A549 (cell line): ENCODE data around the gene PDZD7. TPM values are rescaled to one million over a fixed set of nuclear protein-coding genes. Genes with fewer than 3 reads are reported as not detected.

Experiments
- ATAC-seq, 2 experiments: fragments of 200-7000 bp in 1 of 2; fragments of >200 bp in 1 of 2; cut with Nextera tagmentation in 1 of 2; cut with Tn5 transposase in 1 of 2; 3 replicates each; pipeline versions ENCODE4 v1.8.0 to v1.9.1; 2018 to 2020; ENCODE audit warnings: mild to moderate bottlenecking in 1 of 2, moderate library complexity in 1 of 2
- CTCF ChIA-PET: fragments of 300-600 bp; sonication (Branson Sonifier 250); formaldehyde crosslinking; extraction: SDS; loops from one replicate; lab custom pipeline; 2021; ENCODE audit warnings: antibody characterized with exemption, inconsistent platforms; lab: Yijun Ruan, JAX
- POLR2A ChIA-PET: fragments of 350-600 bp; formaldehyde crosslinking; extraction: SDS; loops from one replicate; lab custom pipeline; 2021; ENCODE audit warnings: antibody characterized with exemption, inconsistent platforms; lab: Yijun Ruan, JAX
- DNase-seq, 2 experiments: peaks; one replicate each; pipeline versions ENCODE4 v3.0.0 to v3.0.0-alpha.2; 2011 to 2016; ENCODE audit warnings: low read depth in 1 of 2, low spot score in 1 of 2
- FAIRE-seq: peaks from 2 replicates; lab custom pipeline; 2011; peaks lifted over from hg19 to GRCh38; lab: Jason Lieb, UNC
- H3K27ac ChIP-seq, 2 experiments: fragments of >200 bp; sonication (Bioruptor Twin); formaldehyde crosslinking; 3 replicates each; pipeline ENCODE4 v1.5.1; 2016 to 2017
- H3K4me1 ChIP-seq: fragments of >200 bp; sonication (Bioruptor Twin); formaldehyde crosslinking; 3 replicates; pipeline ENCODE4 v1.6.1; 2016
- H3K4me2 ChIP-seq: fragments of >200 bp; sonication (Bioruptor Twin); formaldehyde crosslinking; 3 replicates; pipeline ENCODE4 v1.6.1; 2016
- H3K4me3 ChIP-seq: fragments of >200 bp; sonication (Bioruptor Twin); formaldehyde crosslinking; 3 replicates; pipeline ENCODE4 v1.5.1; 2016
- H3K9me3 ChIP-seq: fragments of >200 bp; sonication (Bioruptor Twin); formaldehyde crosslinking; 3 replicates; pipeline ENCODE4 v1.6.1; 2016
- BHLHE40 ChIP-seq: IDR thresholded peaks from 2 replicates; pipeline ENCODE4 v1.6.1; 2012; ENCODE audit warnings: low read depth, low read length, inconsistent platforms
- EP300 ChIP-seq, 2 experiments: fragments of >200 bp; sonication (Bioruptor Twin); formaldehyde crosslinking; IDR thresholded peaks; 2 replicates in 1 of 2; 3 replicates in 1 of 2; pipeline ENCODE4 v1.6.1; 2016 to 2017
- ESRRA ChIP-seq: fragments of 150-350 bp; IDR thresholded peaks from 2 replicates; pipeline ENCODE4 v1.6.1; 2014; ENCODE audit warnings: mild to moderate bottlenecking, low read length, borderline replicate concordance
- FOSB ChIP-seq: fragments of 250-450 bp; sonication (Bioruptor Pico); IDR thresholded peaks from 2 replicates; pipeline ENCODE4 v1.5.0; 2020; ENCODE audit warnings: mild to moderate bottlenecking, moderate library complexity
- FOXS1 ChIP-seq: fragments of 250-450 bp; sonication (Bioruptor Pico); IDR thresholded peaks from 2 replicates; pipeline ENCODE4 v1.5.0; 2020; ENCODE audit warnings: mild to moderate bottlenecking, moderate library complexity
- HDAC2 ChIP-seq: fragments of 200-600 bp; sonication (generic); IDR thresholded peaks from 2 replicates; pipeline ENCODE4 v1.6.1; 2016
- HMGXB4 ChIP-seq: fragments of 250-450 bp; sonication (Bioruptor Pico); IDR thresholded peaks from 2 replicates; pipeline ENCODE4 v1.5.0; 2021; ENCODE audit warnings: mild to moderate bottlenecking, moderate library complexity, borderline replicate concordance
- HOXA7 ChIP-seq: fragments of 250-450 bp; sonication (Bioruptor Pico); IDR thresholded peaks from 2 replicates; pipeline ENCODE4 v1.5.0; 2020; ENCODE audit warnings: mild to moderate bottlenecking, moderate library complexity
- JUN ChIP-seq, 2 experiments: fragments of >200 bp; sonication (Bioruptor Twin); formaldehyde crosslinking; IDR thresholded peaks; 2 replicates in 1 of 2; 3 replicates in 1 of 2; pipeline ENCODE4 v1.6.1; 2016 to 2017
- KDM1A ChIP-seq: fragments of 200-600 bp; sonication (generic); IDR thresholded peaks from 2 replicates; pipeline ENCODE4 v1.6.1; 2016; ENCODE audit warnings: low read depth, mild to moderate bottlenecking
- KDM5A ChIP-seq: fragments of 200-600 bp; sonication (generic); IDR thresholded peaks from 2 replicates; pipeline ENCODE4 v1.6.1; 2016; ENCODE audit warnings: antibody characterized with exemption, mild to moderate bottlenecking
- MYC ChIP-seq: IDR thresholded peaks from 2 replicates; pipeline ENCODE4 v1.6.1; 2012; ENCODE audit warnings: mild to moderate bottlenecking, inconsistent platforms, low read length, improper control_type of control experiment, borderline replicate concordance
- NFE2L2 ChIP-seq: fragments of 150-350 bp; conservative IDR thresholded peaks from 2 replicates; pipeline ENCODE4 v1.6.1; 2014; ENCODE audit warnings: low read length
- NR3C1 ChIP-seq: fragments of >200 bp; sonication (Bioruptor Twin); formaldehyde crosslinking; IDR thresholded peaks from 3 replicates; pipeline ENCODE4 v1.6.1; 2017
- PHF8 ChIP-seq: fragments of 200-600 bp; sonication (generic); IDR thresholded peaks from 2 replicates; pipeline ENCODE4 v1.6.1; 2016; ENCODE audit warnings: low read depth, mild to moderate bottlenecking, antibody characterized with exemption, moderate library complexity, borderline replicate concordance
- POLR2AphosphoS2 ChIP-seq: conservative IDR thresholded peaks from 2 replicates; pipeline ENCODE4 v1.6.1; 2012; ENCODE audit warnings: low read length, improper control_type of control experiment, inconsistent platforms
- RCOR1 ChIP-seq: fragments of 150-350 bp; IDR thresholded peaks from 2 replicates; pipeline ENCODE4 v1.6.1; 2014; ENCODE audit warnings: antibody characterized with exemption, low read length, low read depth
- TFCP2L1 ChIP-seq: fragments of 250-450 bp; sonication (Bioruptor Pico); IDR thresholded peaks from 2 replicates; pipeline ENCODE4 v1.5.0; 2021; ENCODE audit warnings: mild to moderate bottlenecking
- ZFP36 ChIP-seq: fragments of 450-650 bp; IDR thresholded peaks from 2 replicates; pipeline ENCODE4 v1.6.1; 2014; ENCODE audit warnings: borderline replicate concordance; ENCODE audit not compliant: partially characterized antibody
- ZNF302 ChIP-seq: fragments of 250-450 bp; sonication (Bioruptor Pico); IDR thresholded peaks from 2 replicates; pipeline ENCODE4 v1.9.0; 2021; ENCODE audit warnings: inconsistent platforms, mild to moderate bottlenecking, moderate library complexity
- WGBS: methylation state at CpG from one replicate; pipeline ENCODE4 v1.1.6; 2017; ENCODE audit errors: missing lambda C conversion rate; 5-methylcytosine and 5-hydroxymethylcytosine counted together
- polyA plus RNA-seq, 4 experiments: library from polyadenylated mRNA; depleted of rRNA in 3 of 4; stranded (reverse); fragments of >200 nt; fragmentation: RNase III in 1 of 4; extraction: RNeasy Plus Mini Kit Qiagen cat#74134 plus additional on column Dnase treatment in 1 of 4; gene quantifications; 2 replicates in 3 of 4; 3 replicates in 1 of 4; pipeline ENCODE4 v1.2.3, GENCODE V29; 2011 to 2017
- TF ChIP-seq, protein P1 (sequence below): fragments of 200-600 bp; sonication (generic); IDR thresholded peaks from 2 replicates; pipeline ENCODE4 v1.6.1; 2016; ENCODE audit warnings: antibody characterized with exemption, mild to moderate bottlenecking, moderate library complexity
- TF ChIP-seq, protein P2 (sequence below): IDR thresholded peaks from 2 replicates; pipeline ENCODE4 v1.6.1; 2012; ENCODE audit warnings: low read depth, borderline replicate concordance

The PDZD7 gene
- polyA plus RNA-seq, 2 of the 4 experiments (the other 2 are of a cell fraction): 0.21 to 0.56 TPM

DNA sequence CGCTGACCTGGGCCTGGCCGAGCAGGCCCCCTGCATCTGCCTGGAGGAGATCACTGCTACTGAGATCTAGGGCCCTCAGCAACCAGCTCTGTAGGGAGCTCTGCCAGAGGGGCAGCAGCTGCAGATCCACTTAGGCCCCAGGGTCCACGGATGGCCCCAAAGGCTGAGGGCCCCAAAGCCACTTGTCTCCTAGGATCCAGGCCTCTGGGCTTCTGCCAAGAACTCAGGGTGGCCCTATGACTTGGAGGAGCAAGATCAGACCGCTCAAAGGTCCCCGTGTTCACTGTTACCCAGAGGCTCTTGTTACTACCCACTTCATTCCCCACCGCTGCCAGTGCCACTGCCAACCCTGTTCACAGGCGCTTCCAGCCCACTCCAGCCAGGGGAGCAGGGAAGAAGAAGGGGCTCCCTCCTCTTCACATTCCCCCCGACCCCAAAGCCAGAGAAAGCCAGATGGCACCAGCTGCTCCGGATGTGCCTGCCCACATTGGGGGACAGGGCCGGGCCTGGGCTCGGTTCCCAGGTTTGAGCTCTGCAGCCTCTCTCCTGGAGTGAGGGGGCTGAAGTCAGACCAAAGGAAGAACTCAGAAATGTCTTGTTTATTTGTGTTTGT, 23.7 kb downstream of the PDZD7 start (continued):
- TF ChIP-seq JUN (IDR thresholded peaks at IDR 0.05): no peak
- TF ChIP-seq RCOR1: no peak
- TF ChIP-seq KDM5A: no peak
- TF ChIP-seq PHF8: no peak

- TF ChIP-seq FOSB: no peak
- TF ChIP-seq MYC: no peak
- TF ChIP-seq HDAC2: no peak
- TF ChIP-seq KDM1A: no peak
- no peak for TF ChIP-seq FOXS1 (CRISPR knock-in tag)
- no peak for TF ChIP-seq TFCP2L1
- FAIRE-seq (no peak), ATAC-seq (no peak), DNase-seq (no peak)
- Histone ChIP-seq H3K27ac (no peak overlapping the region), H3K4me2 (no peak overlapping the region), H3K9me3 (no peaks in the 10 kb centered on the region), H3K4me3 (no peak overlapping the region), H3K4me1 (peaks cover 5% of the 10 kb centered on the region; the same call in 1 of the 3 replicates)
- ChIA-PET POLR2A (interaction anchor here (1.2 kb wide), 1 partner anchor 12 kb away, joined by 3 read pairs; no protein-coding TSS in a partner anchor), CTCF (interaction anchor here (0.8 to 25.8 kb wide), 6 partner anchors 10 to 135 kb away, joined by 3 to 608 read pairs (median 4); partner anchors contain the start of genes LZTS2, MRPL43 and TWNK)
- WGBS: 96% methylated on average over 19 of the region's 33 CpGs
These were observed 24.3 kb downstream of the PDZD7 start for GRCh38 chr10:101006593-101007098.

DNA sequence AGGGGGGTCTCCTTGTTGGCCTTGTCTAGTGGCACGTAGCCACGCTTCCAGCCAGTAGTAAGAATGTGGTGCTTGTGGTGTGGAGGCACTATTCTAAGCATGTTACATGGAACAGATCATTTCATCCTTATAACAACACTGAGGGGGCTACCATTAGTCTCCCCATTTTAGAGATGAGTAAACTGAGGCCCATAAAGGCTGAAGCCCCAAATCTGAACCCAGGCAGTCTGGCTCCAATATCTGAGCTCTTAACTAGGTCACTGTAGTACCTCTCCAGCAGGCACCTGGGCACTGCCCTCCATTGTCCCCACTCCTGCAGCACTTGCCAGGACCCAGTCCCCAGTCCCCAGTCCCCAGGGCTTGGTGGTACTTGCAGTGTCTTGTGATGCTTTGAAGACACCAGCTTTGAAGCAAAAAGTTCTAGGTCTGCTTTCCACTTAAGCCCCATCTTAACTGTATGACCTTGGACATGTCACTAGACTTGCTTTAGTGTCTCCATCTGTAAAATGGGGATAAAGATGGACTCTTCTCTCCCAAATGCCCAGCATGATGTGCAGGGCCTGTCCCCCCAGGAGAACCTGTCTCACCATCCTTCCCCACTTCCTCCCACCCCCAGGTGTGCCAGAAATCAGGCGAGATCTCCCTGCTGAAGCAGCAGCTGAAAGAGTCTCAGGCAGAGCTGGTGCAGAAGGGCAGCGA, 24.9 kb downstream of the PDZD7 start:
- peaks cover 10% of the 10 kb centered on the region; the same call in 2 of the 3 replicates for H3K4me1 ChIP-seq
- TF ChIP-seq ESRRA: 0 out of 2 replicates have a peak, but pooled peaks have one; percentile 42
- TF ChIP-seq, protein P1, sequence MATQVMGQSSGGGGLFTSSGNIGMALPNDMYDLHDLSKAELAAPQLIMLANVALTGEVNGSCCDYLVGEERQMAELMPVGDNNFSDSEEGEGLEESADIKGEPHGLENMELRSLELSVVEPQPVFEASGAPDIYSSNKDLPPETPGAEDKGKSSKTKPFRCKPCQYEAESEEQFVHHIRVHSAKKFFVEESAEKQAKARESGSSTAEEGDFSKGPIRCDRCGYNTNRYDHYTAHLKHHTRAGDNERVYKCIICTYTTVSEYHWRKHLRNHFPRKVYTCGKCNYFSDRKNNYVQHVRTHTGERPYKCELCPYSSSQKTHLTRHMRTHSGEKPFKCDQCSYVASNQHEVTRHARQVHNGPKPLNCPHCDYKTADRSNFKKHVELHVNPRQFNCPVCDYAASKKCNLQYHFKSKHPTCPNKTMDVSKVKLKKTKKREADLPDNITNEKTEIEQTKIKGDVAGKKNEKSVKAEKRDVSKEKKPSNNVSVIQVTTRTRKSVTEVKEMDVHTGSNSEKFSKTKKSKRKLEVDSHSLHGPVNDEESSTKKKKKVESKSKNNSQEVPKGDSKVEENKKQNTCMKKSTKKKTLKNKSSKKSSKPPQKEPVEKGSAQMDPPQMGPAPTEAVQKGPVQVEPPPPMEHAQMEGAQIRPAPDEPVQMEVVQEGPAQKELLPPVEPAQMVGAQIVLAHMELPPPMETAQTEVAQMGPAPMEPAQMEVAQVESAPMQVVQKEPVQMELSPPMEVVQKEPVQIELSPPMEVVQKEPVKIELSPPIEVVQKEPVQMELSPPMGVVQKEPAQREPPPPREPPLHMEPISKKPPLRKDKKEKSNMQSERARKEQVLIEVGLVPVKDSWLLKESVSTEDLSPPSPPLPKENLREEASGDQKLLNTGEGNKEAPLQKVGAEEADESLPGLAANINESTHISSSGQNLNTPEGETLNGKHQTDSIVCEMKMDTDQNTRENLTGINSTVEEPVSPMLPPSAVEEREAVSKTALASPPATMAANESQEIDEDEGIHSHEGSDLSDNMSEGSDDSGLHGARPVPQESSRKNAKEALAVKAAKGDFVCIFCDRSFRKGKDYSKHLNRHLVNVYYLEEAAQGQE: peak; percentile 37; the same call in 1 of the 2 replicates
- TF ChIP-seq NFE2L2: no peak
- TF ChIP-seq POLR2AphosphoS2: no peak
- no peaks in the 10 kb centered on the region for H3K9me3 ChIP-seq
- POLR2A ChIA-PET: interaction anchor here (1.2 kb wide), 1 partner anchor 12 kb away, joined by 3 read pairs; no protein-coding TSS in a partner anchor
- DNase-seq (no peak), FAIRE-seq (no peak), ATAC-seq (no peak)
- WGBS: 80% methylated on average over 3 of the region's 4 CpGs
- CTCF ChIA-PET: interaction anchor here (1.3 to 25.8 kb wide), 4 partner anchors 11 to 136 kb away, joined by 3 to 608 read pairs (median 156); partner anchors contain the start of genes LZTS2, MRPL43 and TWNK
- no peak overlapping the region for H3K4me2 ChIP-seq
- no peak overlapping the region for H3K4me3 ChIP-seq
- H3K27ac ChIP-seq: no peak overlapping the region

DNA sequence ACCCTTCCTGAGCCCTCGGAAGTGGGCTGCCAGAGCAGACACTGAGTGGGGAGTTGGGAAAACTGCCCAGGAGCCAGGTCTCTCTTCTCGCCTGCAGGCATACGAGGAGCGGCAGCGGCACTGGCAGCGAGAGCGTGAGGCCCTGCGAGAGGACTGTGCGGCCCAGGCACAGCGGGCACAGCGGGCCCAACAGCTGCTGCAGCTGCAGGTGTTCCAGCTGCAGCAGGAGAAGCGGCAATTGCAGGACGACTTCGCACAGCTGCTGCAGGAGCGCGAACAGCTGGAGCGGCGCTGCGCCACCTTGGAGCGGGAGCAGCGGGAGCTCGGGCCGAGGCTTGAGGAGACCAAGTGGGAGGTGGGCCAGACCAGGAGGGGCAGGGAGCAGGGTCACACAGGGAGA, 25.6 kb downstream of the PDZD7 start:
- no peak for DNase-seq
- CTCF ChIA-PET: interaction anchor here (1.3 to 25.8 kb wide), 6 partner anchors 11 to 137 kb away, joined by 3 to 608 read pairs (median 6); partner anchors contain the start of genes LZTS2, MRPL43 and TWNK
- no peak overlapping the region for H3K27ac ChIP-seq
- no peak overlapping the region for H3K4me2 ChIP-seq
- POLR2A ChIA-PET: no interaction called here
- WGBS: 97% methylated on average over 19 of the region's 23 CpGs
- peaks cover 17% of the 10 kb centered on the region for H3K4me1 ChIP-seq
- TF ChIP-seq ZFP36 (no peak), BHLHE40 (no peak), HOXA7 (CRISPR knock-in tag) (no peak), HMGXB4 (no peak), NR3C1 (no peak), ZNF302 (CRISPR knock-in tag) (no peak), EP300 (IDR thresholded peaks at IDR 0.05) (no peak)
- TF ChIP-seq, protein P2, sequence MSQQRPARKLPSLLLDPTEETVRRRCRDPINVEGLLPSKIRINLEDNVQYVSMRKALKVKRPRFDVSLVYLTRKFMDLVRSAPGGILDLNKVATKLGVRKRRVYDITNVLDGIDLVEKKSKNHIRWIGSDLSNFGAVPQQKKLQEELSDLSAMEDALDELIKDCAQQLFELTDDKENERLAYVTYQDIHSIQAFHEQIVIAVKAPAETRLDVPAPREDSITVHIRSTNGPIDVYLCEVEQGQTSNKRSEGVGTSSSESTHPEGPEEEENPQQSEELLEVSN: no peak
- no peaks in the 10 kb centered on the region for H3K9me3 ChIP-seq
- H3K4me3 ChIP-seq: no peak overlapping the region
- ATAC-seq: no peak
- no peak for FAIRE-seq
